ENCODE results near the gene TACC3. TPM values are rescaled to one million over a fixed set of nuclear protein-coding genes. Genes with fewer than 3 reads are reported as not detected.

TACC3 gene
- total RNA-seq, 4 donors from 2014 or later = 4.8 to 10.3 (median 5.1) TPM

- no peak overlapping the region for H3K27ac ChIP-seq
- no peak for DNase-seq
- H3K4me1 ChIP-seq = peaks cover 0 to 5% of the 10 kb centered on the region in 2 donors
- no peak for TF ChIP-seq CTCF (IDR thresholded peaks at IDR 0.05)
- TF ChIP-seq POLR2A (IDR thresholded peaks at IDR 0.05) = no peak
- no peaks in the 10 kb centered on the region for H3K36me3 ChIP-seq
- H3K9me3 ChIP-seq = no peaks in the 10 kb centered on the region
- intact Hi-C loops (cut with DNase I) = no loop called here
- no peak overlapping the region for H3K4me3 ChIP-seq (replicated peaks in 1 of 3)
- 85 to 95% methylated on average over 5 to 9 of the region's 10 CpGs for WGBS, 2 donors
- H3K27me3 ChIP-seq = no peaks in the 10 kb centered on the region
Measured at GRCh38 chr4:1753294-1753696, 32.0 kb downstream of the TACC3 start.

GRCh38 chr4:1753697-1754311 is 32.5 kb downstream of the TACC3 start:
- no peak for DNase-seq
- H3K4me3 ChIP-seq (replicated peaks in 1 of 3) = no peak overlapping the region
- no peaks in the 10 kb centered on the region for H3K9me3 ChIP-seq
- no peaks in the 10 kb centered on the region for H3K36me3 ChIP-seq
- intact Hi-C loops (cut with DNase I) = no loop called here
- no peaks in the 10 kb centered on the region for H3K27me3 ChIP-seq
- no peak overlapping the region for H3K27ac ChIP-seq
- WGBS, 2 donors = 90 to 92% methylated on average over 6 to 7 of the region's 15 CpGs
- no peak for TF ChIP-seq POLR2A (IDR thresholded peaks at IDR 0.05)
- H3K4me1 ChIP-seq = no peaks in the 10 kb centered on the region

GRCh38 chr4:1754336-1754735 is 33.0 kb downstream of the TACC3 start:
- intact Hi-C loops (cut with DNase I) = no loop called here
- H3K27me3 ChIP-seq = no peaks in the 10 kb centered on the region
- no peaks in the 10 kb centered on the region for H3K4me1 ChIP-seq
- no peaks in the 10 kb centered on the region for H3K9me3 ChIP-seq
- 95% methylated on average over 4 of the region's 5 CpGs; no CpG with 5 or more reads in 1 of the 2 donors for WGBS, 2 donors
- H3K36me3 ChIP-seq = no peaks in the 10 kb centered on the region
- TF ChIP-seq CTCF (IDR thresholded peaks at IDR 0.05) (no peak), POLR2A (IDR thresholded peaks at IDR 0.05) (no peak)
- H3K4me3 ChIP-seq (replicated peaks in 1 of 3) = no peak overlapping the region
- H3K27ac ChIP-seq = no peak overlapping the region
- no peak for DNase-seq

- no peaks in the 10 kb centered on the region for H3K36me3 ChIP-seq
- 66 to 85% methylated on average over 3 to 13 of the region's 17 CpGs for WGBS, 2 donors
- intact Hi-C loops (cut with DNase I) = no loop called here
- no peaks in the 10 kb centered on the region for H3K9me3 ChIP-seq
- no peaks in the 10 kb centered on the region for H3K27me3 ChIP-seq
- no peaks in the 10 kb centered on the region for H3K4me1 ChIP-seq
- TF ChIP-seq CTCF (IDR thresholded peaks at IDR 0.05) = no peak
- no peak for TF ChIP-seq POLR2A (IDR thresholded peaks at IDR 0.05)
- H3K4me3 ChIP-seq (replicated peaks in 1 of 3) = no peak overlapping the region
- DNase-seq = no peak
- no peak overlapping the region for H3K27ac ChIP-seq
Measured at GRCh38 chr4:1755297-1755696, 34.0 kb downstream of the TACC3 start.

GRCh38 chr4:1756079-1756478 is 34.8 kb downstream of the TACC3 start:
- Histone ChIP-seq H3K4me3 (replicated peaks in 1 of 3) (no peak overlapping the region), H3K9me3 (no peaks in the 10 kb centered on the region), H3K36me3 (no peaks in the 10 kb centered on the region), H3K27ac (no peak overlapping the region), H3K27me3 (no peaks in the 10 kb centered on the region), H3K4me1 (no peaks in the 10 kb centered on the region)
- no peak for TF ChIP-seq CTCF (IDR thresholded peaks at IDR 0.05)
- TF ChIP-seq POLR2A (IDR thresholded peaks at IDR 0.05) = no peak
- no peak for DNase-seq
- 65% methylated on average over 5 of the region's 18 CpGs; no CpG with 5 or more reads in 1 of the 2 donors for WGBS, 2 donors
- intact Hi-C loops (cut with DNase I) = no loop called here
